Loucy (cell line): Measurements from ENCODE around the gene PIWIL1.

Source experiments
- H2AFZ ChIP-seq: fragments of 200-600 bp; sonication (generic); 2 replicates; pipeline ENCODE4 v1.6.0; 2016; ENCODE audit warnings: antibody characterized with exemption, mild to moderate bottlenecking, low read length, moderate library complexity
- H3F3A ChIP-seq: fragments of 200-600 bp; 2 replicates; pipeline ENCODE4 v1.6.0; 2016; ENCODE audit warnings: antibody characterized with exemption, low read depth, mild to moderate bottlenecking
- H3K27me3 ChIP-seq: fragments of 200-600 bp; sonication (generic); 2 replicates; pipeline ENCODE4 v1.6.1; 2014; ENCODE audit warnings: low read length, mild to moderate bottlenecking; ENCODE audit not compliant: insufficient read depth, poor library complexity, severe bottlenecking
- H3K36me3 ChIP-seq: fragments of 200-600 bp; sonication (generic); 2 replicates; pipeline ENCODE4 v1.6.1; 2016; ENCODE audit warnings: low read length; ENCODE audit not compliant: insufficient read depth
- H3K4me1 ChIP-seq: fragments of 200-600 bp; sonication (generic); 2 replicates; pipeline ENCODE4 v1.5.1; 2014; ENCODE audit warnings: low read length, mild to moderate bottlenecking; ENCODE audit not compliant: insufficient read depth, poor library complexity, severe bottlenecking
- H3K4me2 ChIP-seq: fragments of 200-600 bp; sonication (generic); 2 replicates; pipeline ENCODE4 v1.6.0; 2014; ENCODE audit warnings: antibody characterized with exemption, low read length, low read depth, mild to moderate bottlenecking; ENCODE audit not compliant: poor library complexity, severe bottlenecking
- H3K4me3 ChIP-seq: fragments of 200-600 bp; sonication (generic); 2 replicates; pipeline ENCODE4 v1.5.1; 2014; ENCODE audit warnings: low read length, mild to moderate bottlenecking, mixed read lengths; ENCODE audit not compliant: poor library complexity, severe bottlenecking
- H3K79me2 ChIP-seq: fragments of 200-600 bp; sonication (generic); 2 replicates; pipeline ENCODE4 v1.6.1; 2014; ENCODE audit warnings: low read length; ENCODE audit not compliant: insufficient read depth
- H3K9ac ChIP-seq: fragments of 200-600 bp; sonication (generic); 2 replicates; pipeline ENCODE4 v1.6.0; 2014; ENCODE audit warnings: mild to moderate bottlenecking, low read depth, low read length, moderate library complexity; ENCODE audit not compliant: poor library complexity, severe bottlenecking
- H3K9me2 ChIP-seq: fragments of 200-600 bp; sonication (generic); replicated peaks from 2 replicates; pipeline ENCODE4 v1.6.1; 2016; ENCODE audit warnings: low read depth, low read length, mixed read lengths
- H3K9me3 ChIP-seq: fragments of 200-600 bp; sonication (generic); 2 replicates; pipeline ENCODE4 v1.6.1; 2014; ENCODE audit warnings: mild to moderate bottlenecking, antibody characterized with exemption, low read length, low read depth; ENCODE audit not compliant: insufficient read depth
- H4K20me1 ChIP-seq: fragments of 200-600 bp; sonication (generic); 2 replicates; pipeline ENCODE4 v1.6.0; 2014; ENCODE audit warnings: antibody characterized with exemption, low read length, mild to moderate bottlenecking; ENCODE audit not compliant: insufficient read depth, poor library complexity, severe bottlenecking
- EZH2phosphoT487 ChIP-seq: fragments of 200-600 bp; IDR thresholded peaks from 2 replicates; pipeline ENCODE4 v1.6.1; 2018; ENCODE audit warnings: antibody characterized with exemption, mild to moderate bottlenecking, moderate library complexity, borderline replicate concordance
- TF ChIP-seq, protein P1 (sequence below): fragments of 200-600 bp; sonication (generic); conservative IDR thresholded peaks from 2 replicates; pipeline ENCODE4 v1.5.1; 2014; ENCODE audit warnings: mild to moderate bottlenecking, antibody characterized with exemption, low read length

PIWIL1 gene

DNA sequence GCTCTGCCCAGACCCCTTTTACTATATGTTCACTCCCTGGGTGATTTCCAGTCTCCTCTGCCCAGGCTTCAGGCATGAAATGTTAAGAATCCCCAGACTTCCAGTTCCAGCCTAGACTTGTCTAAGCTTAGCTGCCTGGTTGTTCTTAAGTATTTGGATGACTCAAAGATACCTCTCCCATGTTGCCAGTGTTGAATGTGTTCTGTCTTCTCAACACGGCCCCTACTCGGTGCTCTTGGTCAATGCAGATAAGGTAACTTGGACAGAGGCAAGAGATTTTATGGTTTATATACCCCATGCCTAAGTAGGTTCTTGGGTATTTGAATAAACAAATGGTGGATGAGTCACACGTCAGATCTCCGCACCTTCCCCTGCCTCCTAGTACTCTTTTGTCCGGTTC, 13.6 kb downstream of the PIWIL1 start:
- no peaks in the 10 kb centered on the region for H3K27me3 ChIP-seq

DNA sequence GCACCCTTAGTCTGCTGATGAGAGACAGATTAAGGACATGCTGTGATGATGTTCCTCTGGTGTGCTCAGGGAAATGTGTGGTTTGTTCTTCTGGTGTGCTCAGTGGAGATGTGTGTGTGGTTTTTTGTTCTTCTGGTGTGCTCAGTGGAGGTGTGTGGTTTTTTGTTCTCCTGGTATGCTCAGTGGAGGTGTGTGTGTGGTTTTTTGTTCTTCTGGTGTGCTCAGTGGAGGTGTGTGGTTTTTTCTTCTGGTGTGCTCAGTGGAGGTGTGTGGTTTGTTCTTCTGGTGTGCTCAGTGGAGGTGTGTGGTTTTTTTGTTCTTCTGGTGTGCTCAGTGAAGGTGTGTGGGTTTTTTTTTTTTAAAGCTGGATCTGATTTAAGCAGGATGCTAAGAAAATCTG, 15.4 kb downstream of the PIWIL1 start:
- H3K4me3 ChIP-seq, result no peak overlapping the region
- TF ChIP-seq, protein P1, sequence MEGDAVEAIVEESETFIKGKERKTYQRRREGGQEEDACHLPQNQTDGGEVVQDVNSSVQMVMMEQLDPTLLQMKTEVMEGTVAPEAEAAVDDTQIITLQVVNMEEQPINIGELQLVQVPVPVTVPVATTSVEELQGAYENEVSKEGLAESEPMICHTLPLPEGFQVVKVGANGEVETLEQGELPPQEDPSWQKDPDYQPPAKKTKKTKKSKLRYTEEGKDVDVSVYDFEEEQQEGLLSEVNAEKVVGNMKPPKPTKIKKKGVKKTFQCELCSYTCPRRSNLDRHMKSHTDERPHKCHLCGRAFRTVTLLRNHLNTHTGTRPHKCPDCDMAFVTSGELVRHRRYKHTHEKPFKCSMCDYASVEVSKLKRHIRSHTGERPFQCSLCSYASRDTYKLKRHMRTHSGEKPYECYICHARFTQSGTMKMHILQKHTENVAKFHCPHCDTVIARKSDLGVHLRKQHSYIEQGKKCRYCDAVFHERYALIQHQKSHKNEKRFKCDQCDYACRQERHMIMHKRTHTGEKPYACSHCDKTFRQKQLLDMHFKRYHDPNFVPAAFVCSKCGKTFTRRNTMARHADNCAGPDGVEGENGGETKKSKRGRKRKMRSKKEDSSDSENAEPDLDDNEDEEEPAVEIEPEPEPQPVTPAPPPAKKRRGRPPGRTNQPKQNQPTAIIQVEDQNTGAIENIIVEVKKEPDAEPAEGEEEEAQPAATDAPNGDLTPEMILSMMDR, result no peak
- no peak for TF ChIP-seq EZH2phosphoT487
- H3K36me3 ChIP-seq, result no peaks in the 10 kb centered on the region
- no peaks in the 10 kb centered on the region for H3K27me3 ChIP-seq
- H3K4me2 ChIP-seq, result no peak overlapping the region
- H3K4me1 ChIP-seq, result no peaks in the 10 kb centered on the region
- H4K20me1 ChIP-seq, result no peaks in the 10 kb centered on the region
- no peaks in the 10 kb centered on the region; the same call in 1 of the 2 replicates for H3K9me3 ChIP-seq
- H3K9ac ChIP-seq, result no peak overlapping the region
- no peaks in the 10 kb centered on the region for H3K9me2 ChIP-seq
- H2AFZ ChIP-seq, result no peak overlapping the region
- H3K79me2 ChIP-seq, result no peaks in the 10 kb centered on the region
- no peaks in the 10 kb centered on the region for H3F3A ChIP-seq

More for the DNA sequence above, 13.6 kb downstream of the PIWIL1 start:
- H3K79me2 ChIP-seq, result no peaks in the 10 kb centered on the region
- no peak overlapping the region for H2AFZ ChIP-seq
- no peaks in the 10 kb centered on the region for H4K20me1 ChIP-seq
- H3K4me2 ChIP-seq, result no peak overlapping the region
- TF ChIP-seq, protein P1, result no peak
- no peak for TF ChIP-seq EZH2phosphoT487
- H3K9ac ChIP-seq, result no peak overlapping the region
- H3F3A ChIP-seq, result no peaks in the 10 kb centered on the region
- no peaks in the 10 kb centered on the region for H3K36me3 ChIP-seq
- no peaks in the 10 kb centered on the region for H3K9me2 ChIP-seq
- no peak overlapping the region for H3K4me3 ChIP-seq
- no peaks in the 10 kb centered on the region; the same call in 1 of the 2 replicates for H3K9me3 ChIP-seq
- no peaks in the 10 kb centered on the region for H3K4me1 ChIP-seq

DNA sequence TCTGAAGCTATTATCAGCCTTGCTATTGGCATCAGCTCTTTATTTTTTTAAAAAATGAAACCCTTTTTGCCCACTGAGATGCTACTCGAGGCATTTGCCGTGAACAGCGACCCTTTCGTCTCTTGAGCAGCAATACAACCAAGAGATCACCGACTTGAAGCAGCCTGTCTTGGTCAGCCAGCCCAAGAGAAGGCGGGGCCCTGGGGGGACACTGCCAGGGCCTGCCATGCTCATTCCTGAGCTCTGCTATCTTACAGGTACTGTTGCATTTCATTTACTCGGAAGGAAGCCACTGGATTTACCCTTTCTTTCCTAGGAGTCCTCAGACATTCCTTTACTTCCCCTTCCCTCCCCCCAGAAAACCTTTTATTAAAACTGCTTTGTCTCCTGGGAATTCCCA, 16.7 kb downstream of the PIWIL1 start:
- no peak overlapping the region for H3K4me2 ChIP-seq
- no peaks in the 10 kb centered on the region for H3F3A ChIP-seq
- H4K20me1 ChIP-seq, result no peaks in the 10 kb centered on the region
- TF ChIP-seq, protein P1, result no peak
- TF ChIP-seq EZH2phosphoT487, result no peak
- no peak overlapping the region for H3K9ac ChIP-seq
- no peak overlapping the region for H3K4me3 ChIP-seq
- H2AFZ ChIP-seq, result no peak overlapping the region
- no peaks in the 10 kb centered on the region for H3K9me3 ChIP-seq
- H3K9me2 ChIP-seq, result no peaks in the 10 kb centered on the region
- H3K27me3 ChIP-seq, result no peaks in the 10 kb centered on the region
- H3K36me3 ChIP-seq, result no peaks in the 10 kb centered on the region
- H3K4me1 ChIP-seq, result no peaks in the 10 kb centered on the region
- H3K79me2 ChIP-seq, result no peaks in the 10 kb centered on the region
